MV-4-11 (cell line): ENCODE results near the gene GPR162.
"Not testable (repeated sequence)": the region's sequence is repeated elsewhere in the genome, so short reads cannot be mapped to it uniquely, and the experiment has no call there.

Experiments
- DNase-seq: peaks from one replicate; lab custom pipeline; 2025; lab: John Stamatoyannopoulos, UW

The GPR162 gene

GRCh38 chr12:6854036-6854435 is 32.4 kb downstream of the GPR162 start:
- DNase-seq, result no peak

- no peak for DNase-seq
Observed at GRCh38 chr12:6855322-6855721, 33.7 kb downstream of the GPR162 start.

GRCh38 chr12:6858799-6859198 is 37.2 kb downstream of the GPR162 start:
- DNase-seq, result no peak

GRCh38 chr12:6860116-6860515 is 38.5 kb downstream of the GPR162 start:
- no peak for DNase-seq

- no peak for DNase-seq
Observed at GRCh38 chr12:6860942-6861341, 39.3 kb downstream of the GPR162 start.

- DNase-seq, result no peak
Observed at GRCh38 chr12:6861391-6861790, 39.8 kb downstream of the GPR162 start.

- no peak for DNase-seq
Observed at GRCh38 chr12:6863033-6863432, 41.4 kb downstream of the GPR162 start.

- DNase-seq, result no peak
Observed at GRCh38 chr12:6863586-6864321, 42.1 kb downstream of the GPR162 start.

- not testable (repeated sequence) for DNase-seq
Observed at GRCh38 chr12:6865307-6865706, 43.7 kb downstream of the GPR162 start.

- no peak for DNase-seq
Observed at GRCh38 chr12:6866163-6866919, 44.7 kb downstream of the GPR162 start.

- peak; percentile 74 for DNase-seq
Observed at GRCh38 chr12:6866920-6867412, 45.3 kb downstream of the GPR162 start.

- peak; percentile 74 for DNase-seq
Observed at GRCh38 chr12:6867413-6868210, 46.0 kb downstream of the GPR162 start, which contains the start of gene TPI1. TPI1 (plus strand) TSS chr12:6867531; CDS start chr12:6867567, 36 bp downstream.

GRCh38 chr12:6868211-6869048 is 46.8 kb downstream of the GPR162 start:
- DNase-seq, result no peak

- peak; percentile 62 for DNase-seq
Observed at GRCh38 chr12:6869049-6870021, 47.7 kb downstream of the GPR162 start.

- DNase-seq, result not testable (repeated sequence)
Observed at GRCh38 chr12:6870304-6870703, 48.7 kb downstream of the GPR162 start.

GRCh38 chr12:6871052-6871957 is 49.7 kb downstream of the GPR162 start:
- peak; percentile 34 for DNase-seq

- peak; percentile 60 for DNase-seq
Observed at GRCh38 chr12:6872073-6873048, 50.7 kb downstream of the GPR162 start.
